PC-9 (cell line): ENCODE data around the gene ROBO4. TPM values are rescaled to one million over a fixed set of nuclear protein-coding genes. Genes with fewer than 3 reads are reported as not detected.

ENCODE experiments used
- BruUV-seq: library from RNA; stranded (reverse); fragments of 400-500 nt; replicated peaks from 2 replicates; lab custom pipeline; 2021; lab: Mats Ljungman, UMichigan
- CTCF ChIA-PET: fragments of 300-600 bp; sonication (Branson Sonifier 250); formaldehyde crosslinking; loops from one replicate; lab custom pipeline; 2022; ENCODE audit warnings: antibody characterized with exemption; lab: Charles Lee
- POLR2A ChIA-PET: fragments of 300-600 bp; sonication (Branson Sonifier 250); formaldehyde crosslinking; loops from one replicate; lab custom pipeline; 2022; ENCODE audit warnings: antibody characterized with exemption; ENCODE audit not compliant: unreplicated experiment; lab: Charles Lee
- DNase-seq, 2 experiments: peaks; one replicate each; pipeline versions ENCODE4 v3.0.0 to v3.0.0-alpha.2; 2015 to 2022; ENCODE audit warnings: mixed read lengths in 1 of 2
- H2AFZ ChIP-seq: fragments of 200-600 bp; sonication (generic); 2 replicates; pipeline ENCODE4 v1.8.1; 2017; ENCODE audit warnings: antibody characterized with exemption
- H3F3A ChIP-seq: fragments of 200-600 bp; sonication (generic); 2 replicates; pipeline ENCODE4 v1.8.1; 2017; ENCODE audit warnings: antibody characterized with exemption, mild to moderate bottlenecking, low read depth; ENCODE audit not compliant: insufficient read depth
- H3K27ac ChIP-seq: fragments of 200-600 bp; sonication (generic); 2 replicates; pipeline ENCODE4 v1.6.1; 2016; ENCODE audit warnings: mixed run types
- H3K27me3 ChIP-seq: fragments of 200-600 bp; sonication (generic); 2 replicates; pipeline ENCODE4 v1.6.1; 2016; ENCODE audit warnings: low read depth, mixed run types; ENCODE audit not compliant: insufficient read depth
- H3K36me3 ChIP-seq: fragments of 200-600 bp; sonication (generic); 2 replicates; pipeline ENCODE4 v1.6.1; 2016; ENCODE audit warnings: low read depth, mixed run types
- H3K4me1 ChIP-seq: fragments of 200-600 bp; sonication (generic); replicated peaks from 2 replicates; pipeline ENCODE4 v1.6.1; 2016; ENCODE audit warnings: mixed run types; ENCODE audit not compliant: insufficient read depth
- H3K4me2 ChIP-seq: fragments of 200-600 bp; sonication (generic); 2 replicates; pipeline ENCODE4 v1.6.1; 2017; ENCODE audit warnings: mixed run types
- H3K4me3 ChIP-seq: fragments of 200-600 bp; sonication (generic); 2 replicates; pipeline ENCODE4 v1.6.1; 2016; ENCODE audit warnings: mixed run types
- H3K79me2 ChIP-seq: fragments of 200-600 bp; sonication (generic); 2 replicates; pipeline ENCODE4 v1.6.1; 2017; ENCODE audit warnings: low read depth, mixed run types
- H3K9me2 ChIP-seq: fragments of 200-600 bp; sonication (generic); 2 replicates; pipeline ENCODE4 v1.8.1; 2017; ENCODE audit warnings: mild to moderate bottlenecking; ENCODE audit not compliant: insufficient read depth
- H3K9me3 ChIP-seq: fragments of 200-600 bp; sonication (generic); 2 replicates; pipeline ENCODE4 v1.8.1; 2016; ENCODE audit warnings: low read depth; ENCODE audit not compliant: insufficient read depth
- H4K20me1 ChIP-seq: fragments of 200-600 bp; sonication (generic); 2 replicates; pipeline ENCODE4 v1.8.1; 2017; ENCODE audit not compliant: insufficient read depth
- EZH2 ChIP-seq: fragments of 200-600 bp; sonication (generic); IDR thresholded peaks from 2 replicates; pipeline ENCODE4 v1.8.0; 2017; ENCODE audit warnings: antibody characterized with exemption, low read depth
- intact Hi-C: fragments of 100-400 bp; cut with micrococcal nuclease; formaldehyde crosslinking; loops from one replicate; pipeline ENCODE4 v1.10.0; 2022; ENCODE audit not compliant: unreplicated experiment
- total RNA-seq: library from RNA; stranded (reverse); gene quantifications from 2 replicates; pipeline ENCODE4 v1.2.3, GENCODE V29; 2021
- TF ChIP-seq, protein P1 (sequence below): fragments of 200-600 bp; sonication (generic); conservative IDR thresholded peaks from 2 replicates; pipeline ENCODE4 v1.6.1; 2017; ENCODE audit warnings: mixed run types, antibody characterized with exemption, mild to moderate bottlenecking, moderate library complexity

Gene ROBO4
- total RNA-seq, 1 experiment from 2014 or later = not detected

DNA sequence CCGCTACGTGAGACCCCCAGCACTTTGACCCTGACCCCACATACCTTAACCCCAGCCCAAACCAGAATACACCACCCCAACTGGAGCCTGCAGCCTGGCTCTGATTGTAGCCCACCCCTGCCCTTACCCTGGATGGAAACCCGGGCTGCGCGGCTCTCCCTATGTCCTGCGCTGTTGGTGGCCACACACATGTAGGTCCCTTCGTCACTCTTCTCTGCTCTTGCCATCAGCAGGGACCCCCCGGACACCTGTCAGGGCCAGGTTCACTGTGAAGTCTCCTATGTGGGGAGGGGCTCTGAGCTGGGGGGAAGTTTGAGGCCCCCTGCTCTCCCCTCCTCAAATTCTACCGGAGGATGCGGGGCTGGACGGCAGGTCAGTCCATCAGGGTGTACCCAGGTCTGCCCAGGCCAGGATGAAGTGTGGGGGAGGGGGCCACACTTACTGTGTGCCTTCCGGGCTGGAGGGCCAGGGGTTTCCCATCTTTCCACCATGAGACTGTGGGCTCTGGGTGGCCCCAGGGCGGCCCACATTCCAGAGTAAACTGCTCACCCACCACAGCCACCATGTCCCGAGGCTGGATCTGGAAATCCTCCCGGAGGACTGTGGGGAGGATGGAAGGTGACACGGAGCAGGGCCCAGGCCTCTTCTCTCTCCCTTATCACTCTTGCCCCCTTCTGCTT, 1.5 kb downstream of the ROBO4 start:
- CTCF ChIA-PET = no interaction called here
- Histone ChIP-seq H3K9me2 (no peaks in the 10 kb centered on the region), H3K27ac (no peak overlapping the region), H3K36me3 (no peaks in the 10 kb centered on the region), H3K79me2 (no peaks in the 10 kb centered on the region), H4K20me1 (no peaks in the 10 kb centered on the region), H3F3A (peaks cover 16% of the 10 kb centered on the region; the same call in 1 of the 2 replicates), H3K27me3 (no peaks in the 10 kb centered on the region), H2AFZ (no peak overlapping the region), H3K9me3 (no peaks in the 10 kb centered on the region), H3K4me2 (no peak overlapping the region), H3K4me1 (peaks cover 34% of the 10 kb centered on the region), H3K4me3 (no peak overlapping the region)
- intact Hi-C loops = no loop called here
- no TSS peak for BruUV-seq
- no peak for DNase-seq
- no peak for TF ChIP-seq EZH2
- TF ChIP-seq, protein P1, sequence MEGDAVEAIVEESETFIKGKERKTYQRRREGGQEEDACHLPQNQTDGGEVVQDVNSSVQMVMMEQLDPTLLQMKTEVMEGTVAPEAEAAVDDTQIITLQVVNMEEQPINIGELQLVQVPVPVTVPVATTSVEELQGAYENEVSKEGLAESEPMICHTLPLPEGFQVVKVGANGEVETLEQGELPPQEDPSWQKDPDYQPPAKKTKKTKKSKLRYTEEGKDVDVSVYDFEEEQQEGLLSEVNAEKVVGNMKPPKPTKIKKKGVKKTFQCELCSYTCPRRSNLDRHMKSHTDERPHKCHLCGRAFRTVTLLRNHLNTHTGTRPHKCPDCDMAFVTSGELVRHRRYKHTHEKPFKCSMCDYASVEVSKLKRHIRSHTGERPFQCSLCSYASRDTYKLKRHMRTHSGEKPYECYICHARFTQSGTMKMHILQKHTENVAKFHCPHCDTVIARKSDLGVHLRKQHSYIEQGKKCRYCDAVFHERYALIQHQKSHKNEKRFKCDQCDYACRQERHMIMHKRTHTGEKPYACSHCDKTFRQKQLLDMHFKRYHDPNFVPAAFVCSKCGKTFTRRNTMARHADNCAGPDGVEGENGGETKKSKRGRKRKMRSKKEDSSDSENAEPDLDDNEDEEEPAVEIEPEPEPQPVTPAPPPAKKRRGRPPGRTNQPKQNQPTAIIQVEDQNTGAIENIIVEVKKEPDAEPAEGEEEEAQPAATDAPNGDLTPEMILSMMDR = no peak
- POLR2A ChIA-PET = no interaction called here

DNA sequence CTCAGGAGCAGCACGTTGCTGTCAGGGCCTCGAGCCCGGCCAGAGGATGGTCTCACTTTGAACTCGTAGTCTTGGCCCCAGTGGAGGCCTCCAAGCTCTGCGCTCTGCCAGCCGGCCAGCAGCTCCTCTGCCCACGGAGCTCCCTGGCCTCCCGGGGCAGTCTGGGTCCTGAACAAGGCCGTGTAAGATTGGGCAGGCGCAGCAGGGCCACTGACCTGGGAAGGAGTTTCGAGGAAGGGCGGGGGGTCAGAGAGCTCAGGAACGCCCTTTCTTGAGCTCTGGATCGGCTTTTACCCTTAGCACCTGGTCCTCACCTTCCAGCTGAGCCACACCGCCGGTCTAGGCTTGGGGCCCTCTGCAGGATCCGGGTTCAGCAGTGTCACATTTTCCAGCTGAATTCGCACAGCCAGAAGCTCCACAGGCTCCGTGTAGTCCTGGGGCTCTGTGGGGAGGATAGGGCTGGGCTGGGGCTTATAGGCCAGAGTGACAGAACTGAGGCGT, 2.1 kb downstream of the ROBO4 start:
- no peak for TF ChIP-seq EZH2
- TF ChIP-seq, protein P1 = no peak
- no peaks in the 10 kb centered on the region for H3K79me2 ChIP-seq
- no peaks in the 10 kb centered on the region for H4K20me1 ChIP-seq
- ChIA-PET CTCF (no interaction called here), POLR2A (no interaction called here)
- H3K4me2 ChIP-seq = no peak overlapping the region
- no peak overlapping the region for H3K4me3 ChIP-seq
- H2AFZ ChIP-seq = no peak overlapping the region
- H3K27me3 ChIP-seq = no peaks in the 10 kb centered on the region
- DNase-seq = no peak
- H3K36me3 ChIP-seq = no peaks in the 10 kb centered on the region
- H3K4me1 ChIP-seq = peaks cover 28% of the 10 kb centered on the region
- intact Hi-C loops = no loop called here
- no TSS peak for BruUV-seq
- H3K9me2 ChIP-seq = no peaks in the 10 kb centered on the region
- peaks cover 9% of the 10 kb centered on the region; the same call in 1 of the 2 replicates for H3F3A ChIP-seq
- H3K27ac ChIP-seq = no peak overlapping the region
- H3K9me3 ChIP-seq = no peaks in the 10 kb centered on the region

DNA sequence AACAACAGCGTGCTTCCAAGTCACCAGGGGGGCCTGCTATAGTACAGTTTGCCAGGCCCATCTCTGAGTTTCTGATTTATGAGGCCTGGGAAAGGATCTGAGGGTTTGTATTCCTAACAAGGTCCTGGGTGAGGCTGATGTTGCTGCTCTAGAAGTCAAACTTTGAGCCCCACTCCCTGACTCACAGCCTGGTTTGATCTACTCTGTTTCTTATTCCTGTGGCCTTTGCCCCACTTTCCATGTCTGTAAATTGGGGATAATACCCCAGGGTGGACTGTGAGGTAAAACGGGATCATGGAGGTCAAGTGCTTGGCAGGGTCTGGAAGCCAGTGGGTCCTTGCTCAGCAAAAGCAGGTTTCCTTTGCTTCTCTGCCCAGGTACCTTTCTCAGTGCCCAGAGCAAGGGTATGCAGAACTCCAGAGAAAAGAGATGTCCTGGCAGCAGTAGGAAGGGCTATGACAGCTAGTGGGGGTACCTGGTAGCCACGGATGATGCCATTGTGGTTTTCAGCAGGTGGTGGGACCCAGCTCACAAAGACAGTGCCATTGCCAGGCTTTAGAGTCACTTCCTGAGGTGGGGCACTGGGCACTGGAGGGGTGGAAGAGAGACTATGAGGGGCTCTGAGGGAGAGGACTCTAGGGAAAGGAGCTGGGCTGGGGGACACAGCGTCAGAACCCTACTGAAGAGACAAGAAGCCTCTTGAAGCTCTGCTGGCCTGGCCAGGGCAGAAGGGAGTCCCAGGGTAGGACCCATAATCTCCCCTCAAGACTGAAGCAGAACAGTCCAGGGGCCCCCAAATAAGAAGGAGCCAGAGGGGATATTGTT, 2.8 kb downstream of the ROBO4 start:
- no peak for DNase-seq
- intact Hi-C loops = no loop called here
- no peaks in the 10 kb centered on the region for H3K36me3 ChIP-seq
- H3K79me2 ChIP-seq = no peaks in the 10 kb centered on the region
- H3K27ac ChIP-seq = no peak overlapping the region
- CTCF ChIA-PET = no interaction called here
- H3K27me3 ChIP-seq = no peaks in the 10 kb centered on the region
- POLR2A ChIA-PET = no interaction called here
- no peaks in the 10 kb centered on the region for H4K20me1 ChIP-seq
- peaks cover 21% of the 10 kb centered on the region for H3K4me1 ChIP-seq
- BruUV-seq = no TSS peak
- peaks cover 9% of the 10 kb centered on the region; the same call in 1 of the 2 replicates for H3F3A ChIP-seq
- no peak for TF ChIP-seq EZH2
- TF ChIP-seq, protein P1 = no peak
- no peak overlapping the region for H2AFZ ChIP-seq
- no peaks in the 10 kb centered on the region for H3K9me3 ChIP-seq
- no peak overlapping the region for H3K4me2 ChIP-seq
- no peak overlapping the region for H3K4me3 ChIP-seq
- no peaks in the 10 kb centered on the region for H3K9me2 ChIP-seq
